Neural crest cell (in vitro differentiated cells): ENCODE results near the gene TFPI2. TPM values are rescaled to one million over a fixed set of nuclear protein-coding genes. Genes with fewer than 3 reads are reported as not detected.
A peak's percentile ranks its signal among the peaks of the same experiment; 100 is the strongest.

Experiments
- DNase-seq: peaks from one replicate; pipeline ENCODE4 v3.0.0; 2021; ENCODE audit warnings: low read depth, mixed read lengths, low spot score
- H3K27ac Mint-ChIP-seq: one replicate; pipeline ENCODE4 v1.8.0; 2021; ENCODE audit warnings: mild to moderate bottlenecking, mixed read lengths; ENCODE audit not compliant: unreplicated experiment
- H3K27me3 Mint-ChIP-seq: 2 replicates; pipeline ENCODE4 v1.8.0; 2021; ENCODE audit warnings: low read depth, mild to moderate bottlenecking, mixed read lengths
- H3K36me3 Mint-ChIP-seq: 2 replicates; pipeline ENCODE4 v1.8.0; 2021; ENCODE audit warnings: low read depth, mild to moderate bottlenecking, mixed read lengths
- H3K4me1 Mint-ChIP-seq: 2 replicates; pipeline ENCODE4 v1.8.0; 2021; ENCODE audit warnings: mixed read lengths
- H3K4me3 Mint-ChIP-seq: one replicate; pipeline ENCODE4 v1.8.0; 2021; ENCODE audit warnings: mild to moderate bottlenecking, mixed read lengths
- H3K9me3 Mint-ChIP-seq: 2 replicates; pipeline ENCODE4 v1.8.0; 2021; ENCODE audit warnings: mixed read lengths
- CTCF ChIP-seq: fragments of 200-600 bp; sonication (generic); conservative IDR thresholded peaks from 2 replicates; pipeline ENCODE4 v1.5.0; 2021; ENCODE audit warnings: antibody characterized with exemption, mild to moderate bottlenecking
- total RNA-seq: library from RNA; stranded (reverse); gene quantifications from 2 replicates; pipeline ENCODE4 v1.2.1, GENCODE V29; 2021

Gene TFPI2
- total RNA-seq, 1 donor from 2014 or later, result 0.84 TPM

- H3K4me3 Mint-ChIP-seq, result no peak overlapping the region
- H3K27ac Mint-ChIP-seq, result no peak overlapping the region
- no peak for DNase-seq
- no peaks in the 10 kb centered on the region for H3K4me1 Mint-ChIP-seq
- no peaks in the 10 kb centered on the region for H3K9me3 Mint-ChIP-seq
- TF ChIP-seq CTCF, result no peak
- H3K36me3 Mint-ChIP-seq, result peaks cover 5% of the 10 kb centered on the region
- no peaks in the 10 kb centered on the region for H3K27me3 Mint-ChIP-seq
Measured at GRCh38 chr7:93931655-93932054, 41.1 kb upstream of the TFPI2 start.

- Mint-ChIP-seq H3K4me3 (no peak overlapping the region), H3K36me3 (peaks cover 5% of the 10 kb centered on the region), H3K27me3 (no peaks in the 10 kb centered on the region), H3K4me1 (peaks cover 17% of the 10 kb centered on the region), H3K27ac (no peak overlapping the region), H3K9me3 (no peaks in the 10 kb centered on the region)
- no peak for TF ChIP-seq CTCF
- DNase-seq, result no peak
Measured at GRCh38 chr7:93927585-93927984, 37.0 kb upstream of the TFPI2 start.

GRCh38 chr7:93926800-93927199 is 36.2 kb upstream of the TFPI2 start:
- no peaks in the 10 kb centered on the region for H3K9me3 Mint-ChIP-seq
- peaks cover 5% of the 10 kb centered on the region for H3K36me3 Mint-ChIP-seq
- peaks cover 17% of the 10 kb centered on the region for H3K4me1 Mint-ChIP-seq
- H3K27ac Mint-ChIP-seq, result no peak overlapping the region
- H3K4me3 Mint-ChIP-seq, result no peak overlapping the region
- no peak for TF ChIP-seq CTCF
- no peaks in the 10 kb centered on the region for H3K27me3 Mint-ChIP-seq
- no peak for DNase-seq

GRCh38 chr7:93923942-93924341 is 33.4 kb upstream of the TFPI2 start:
- peaks cover 32% of the 10 kb centered on the region for H3K4me1 Mint-ChIP-seq
- H3K27ac Mint-ChIP-seq, result no peak overlapping the region
- no peak for DNase-seq
- no peak for TF ChIP-seq CTCF
- H3K4me3 Mint-ChIP-seq, result peak overlapping the region; percentile 93
- H3K9me3 Mint-ChIP-seq, result no peaks in the 10 kb centered on the region
- peaks cover 5% of the 10 kb centered on the region for H3K36me3 Mint-ChIP-seq
- no peaks in the 10 kb centered on the region for H3K27me3 Mint-ChIP-seq

- peak overlapping the region; percentile 93 for H3K4me3 Mint-ChIP-seq
- H3K27me3 Mint-ChIP-seq, result no peaks in the 10 kb centered on the region
- H3K9me3 Mint-ChIP-seq, result no peaks in the 10 kb centered on the region
- H3K4me1 Mint-ChIP-seq, result peaks cover 32% of the 10 kb centered on the region
- no peak for DNase-seq
- no peak for TF ChIP-seq CTCF
- H3K27ac Mint-ChIP-seq, result no peak overlapping the region
- peaks cover 5% of the 10 kb centered on the region for H3K36me3 Mint-ChIP-seq
Measured at GRCh38 chr7:93923296-93923695, 32.7 kb upstream of the TFPI2 start.
